GM18508 (cell line): ENCODE measurements around the gene SLC2A9.

Source experiments
- ATAC-seq: cut with Tn5 transposase; IDR thresholded peaks from one replicate; pipeline ENCODE4 v1.9.1; 2021; ENCODE audit warnings: moderate number of reproducible peaks; ENCODE audit not compliant: insufficient read depth, unreplicated experiment

SLC2A9 gene

DNA sequence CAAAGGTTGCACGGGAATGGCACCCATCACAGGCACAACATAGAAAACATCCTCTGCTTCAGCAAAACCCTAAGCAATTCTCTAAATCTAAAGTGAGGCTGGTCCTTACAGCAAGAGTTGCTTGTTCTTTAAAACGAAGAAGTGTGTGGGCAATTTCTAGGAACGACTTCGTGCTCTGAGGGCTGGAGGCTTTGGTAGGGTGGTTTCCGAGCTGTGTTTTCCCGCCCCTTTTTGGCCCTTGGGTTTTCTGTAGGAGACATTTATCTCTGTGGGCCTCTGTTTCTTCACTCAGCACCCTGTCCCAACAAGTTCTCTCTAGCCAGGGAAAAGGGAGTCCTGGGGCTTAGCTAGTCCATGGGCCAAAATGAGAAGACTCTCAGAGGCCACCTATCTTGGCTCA lies 84.2 kb downstream of the SLC2A9 start:
- no peak for ATAC-seq

DNA sequence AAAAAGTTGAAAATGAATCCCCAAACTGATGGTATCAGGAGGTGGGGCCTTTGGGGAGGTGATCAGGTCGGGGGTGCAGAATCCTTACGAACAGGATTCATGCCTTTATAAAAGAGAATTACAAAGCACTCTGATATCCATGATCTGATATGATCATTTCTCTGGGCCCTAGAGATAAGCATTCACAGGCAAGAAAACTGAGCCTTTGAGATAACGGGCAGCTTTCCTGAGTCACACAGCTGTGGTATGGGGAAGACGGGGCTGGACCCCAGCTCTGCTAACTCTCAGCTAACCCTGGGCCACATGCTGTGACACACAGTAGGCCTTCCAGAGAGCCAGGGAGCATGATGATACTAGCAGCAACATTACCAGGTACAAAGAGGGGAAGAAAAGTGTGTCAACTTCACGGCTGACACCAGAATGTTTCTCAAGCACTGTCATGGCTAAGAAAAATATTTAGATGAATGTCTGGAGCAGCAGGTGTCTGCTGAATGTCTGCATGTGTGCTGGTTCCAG lies 85.1 kb downstream of the SLC2A9 start:
- ATAC-seq, result no peak

GRCh38 chr4:9933956-9934355 lies 87.3 kb downstream of the SLC2A9 start:
- no peak for ATAC-seq

DNA sequence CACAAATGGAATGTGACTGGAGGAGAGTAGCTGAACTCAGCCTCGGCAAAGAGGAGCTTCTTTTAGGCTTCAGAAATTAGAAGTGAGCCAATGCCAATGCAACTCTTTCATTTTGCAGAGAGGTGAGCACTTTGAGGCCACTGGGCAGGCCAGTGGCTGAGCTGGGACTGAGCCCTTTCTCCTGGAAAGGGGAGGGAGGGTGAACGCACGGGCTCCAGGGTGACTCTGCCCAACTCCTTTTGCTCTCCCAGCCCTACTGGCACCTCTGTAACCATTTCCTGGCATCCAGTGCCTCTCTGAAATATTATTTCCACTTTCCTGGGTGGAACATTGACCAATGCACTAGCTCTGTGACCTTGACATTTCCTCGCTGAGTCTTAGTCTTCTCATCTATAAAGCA lies 88.1 kb downstream of the SLC2A9 start:
- ATAC-seq, result no peak

DNA sequence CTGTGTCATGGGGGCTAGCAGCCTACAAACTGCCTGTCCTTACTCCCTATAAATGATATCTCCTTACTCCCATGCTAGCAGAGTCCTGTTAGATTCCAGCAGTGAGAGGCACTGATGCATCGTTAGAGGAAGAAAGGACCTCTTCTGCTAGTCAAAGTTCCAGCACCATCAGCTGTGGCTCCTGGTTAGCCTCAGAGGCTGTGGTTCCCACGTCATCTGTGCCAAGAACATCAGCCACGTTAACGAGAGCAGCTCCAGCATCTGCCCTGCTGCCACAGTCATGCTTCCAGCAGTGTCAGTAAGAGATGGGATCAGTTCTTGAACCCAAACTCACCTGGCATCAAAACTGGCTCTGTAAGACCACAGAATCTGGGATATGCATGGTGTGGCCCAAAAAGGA lies 88.5 kb downstream of the SLC2A9 start:
- no peak for ATAC-seq

GRCh38 chr4:9931146-9931545 lies 90.2 kb downstream of the SLC2A9 start:
- ATAC-seq, result no peak

DNA sequence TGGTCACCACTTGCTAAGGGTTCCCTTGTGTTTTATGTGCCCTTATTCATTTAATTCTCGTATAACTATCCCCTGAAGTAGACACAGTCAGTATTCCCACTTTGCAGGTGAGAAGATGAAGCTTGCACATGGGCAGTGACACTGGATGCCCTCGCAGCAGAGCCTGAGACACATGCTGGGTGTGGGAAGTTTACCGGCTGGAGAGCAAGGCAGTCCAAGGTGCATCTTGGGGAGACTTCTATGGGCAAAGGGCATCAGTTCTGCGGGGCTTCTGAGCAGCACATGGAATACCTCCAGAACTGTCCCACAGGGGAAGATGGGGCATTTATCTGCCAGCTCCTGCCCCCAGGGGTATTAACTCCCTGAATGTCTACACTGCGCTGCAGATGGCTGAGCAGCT lies 92.2 kb downstream of the SLC2A9 start:
- ATAC-seq, result no peak

GRCh38 chr4:9927341-9928007 lies 93.8 kb downstream of the SLC2A9 start:
- ATAC-seq, result no peak

GRCh38 chr4:9926586-9926985 lies 94.7 kb downstream of the SLC2A9 start:
- ATAC-seq, result no peak

DNA sequence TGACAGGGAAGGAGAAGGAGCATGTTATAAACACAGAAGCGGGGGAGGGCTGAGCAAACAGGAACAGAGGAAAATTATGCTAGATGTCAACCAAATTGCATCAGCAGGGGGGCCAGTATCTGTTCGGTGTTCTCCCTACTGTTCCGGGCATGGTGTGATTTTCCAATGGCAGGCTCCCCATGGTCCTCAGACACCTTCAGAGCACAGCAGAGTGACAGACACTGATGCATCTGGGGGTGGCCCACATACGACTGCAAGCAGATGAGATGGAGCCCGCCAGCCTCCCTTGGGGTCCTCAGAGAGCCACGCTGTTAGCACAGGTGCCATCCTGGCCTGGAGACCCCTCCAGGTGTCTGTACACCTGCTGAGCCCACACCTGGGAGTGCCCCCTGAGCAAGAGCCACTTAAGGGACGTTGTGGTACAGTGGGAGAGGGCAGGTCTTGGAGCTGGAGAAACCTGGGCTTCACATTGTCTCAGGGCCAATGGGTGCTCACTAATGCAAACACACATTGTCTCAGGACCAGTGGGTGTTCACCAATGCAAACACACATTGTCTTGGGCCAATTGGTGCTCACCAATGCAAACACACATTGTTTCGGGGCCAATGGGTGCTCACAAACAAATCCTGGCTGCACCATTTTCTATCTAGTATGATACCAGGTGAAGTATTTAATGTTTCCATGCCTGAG lies 95.4 kb downstream of the SLC2A9 start:
- ATAC-seq, result no peak

DNA sequence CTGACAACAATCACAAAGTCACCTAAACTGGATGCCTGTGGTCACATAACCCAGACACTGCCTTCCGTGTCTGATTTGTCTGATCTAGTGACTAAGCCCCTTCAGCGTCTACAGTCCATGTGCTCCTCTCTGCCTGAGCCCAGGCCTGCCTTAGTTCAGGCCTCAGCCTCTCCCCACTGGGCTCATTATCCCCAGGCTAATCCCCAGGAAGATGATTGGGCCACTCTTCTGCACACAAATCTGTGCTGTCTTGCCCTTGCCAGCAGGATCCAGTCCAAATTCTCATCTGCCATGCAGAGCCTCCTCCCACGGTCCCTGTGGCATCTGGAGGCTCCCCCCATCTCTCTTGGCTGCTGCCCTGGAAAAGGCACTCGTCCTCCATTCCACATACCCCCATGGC lies 96.5 kb downstream of the SLC2A9 start:
- ATAC-seq, result no peak

- ATAC-seq, result no peak
Measured at GRCh38 chr4:9923195-9923812, 98.0 kb downstream of the SLC2A9 start.

DNA sequence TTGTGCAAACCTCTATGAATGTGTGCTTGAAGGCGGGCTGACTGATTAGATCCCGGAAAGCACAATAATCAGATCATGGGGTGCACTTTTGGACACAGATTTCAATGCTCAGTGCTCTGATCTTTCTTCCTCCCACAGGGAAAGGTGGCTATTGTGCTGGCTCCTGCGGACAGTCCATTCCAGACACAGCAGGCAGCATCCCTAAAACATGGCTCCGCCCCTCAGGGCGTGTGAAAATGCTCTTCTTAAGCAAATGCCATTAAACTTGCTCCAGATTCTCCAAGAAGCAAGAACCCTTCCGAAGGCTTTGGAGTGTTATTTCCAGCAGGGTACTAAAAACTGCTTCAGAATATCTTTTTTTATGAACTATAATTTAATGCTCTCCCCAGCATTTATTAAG lies 100.0 kb downstream of the SLC2A9 start:
- no peak for ATAC-seq

DNA sequence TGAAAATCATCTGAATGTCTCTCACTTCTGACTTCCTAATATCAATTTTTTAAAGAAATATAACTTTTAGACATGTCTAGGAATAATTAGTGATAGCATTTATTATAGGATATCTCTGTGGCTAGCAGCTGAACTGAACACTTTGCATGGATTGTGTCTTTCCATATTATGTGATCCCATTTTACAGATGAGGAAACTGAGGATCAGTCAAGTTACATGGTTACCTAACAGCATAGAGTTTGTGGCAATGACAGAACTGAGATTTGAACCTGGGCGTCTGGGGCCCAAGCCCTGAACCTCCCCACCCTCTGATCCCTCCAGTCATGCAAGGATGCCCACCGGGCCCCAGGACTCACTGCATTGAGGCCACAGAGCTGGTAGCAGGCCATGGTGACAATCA lies 101.3 kb downstream of the SLC2A9 start:
- no peak for ATAC-seq

DNA sequence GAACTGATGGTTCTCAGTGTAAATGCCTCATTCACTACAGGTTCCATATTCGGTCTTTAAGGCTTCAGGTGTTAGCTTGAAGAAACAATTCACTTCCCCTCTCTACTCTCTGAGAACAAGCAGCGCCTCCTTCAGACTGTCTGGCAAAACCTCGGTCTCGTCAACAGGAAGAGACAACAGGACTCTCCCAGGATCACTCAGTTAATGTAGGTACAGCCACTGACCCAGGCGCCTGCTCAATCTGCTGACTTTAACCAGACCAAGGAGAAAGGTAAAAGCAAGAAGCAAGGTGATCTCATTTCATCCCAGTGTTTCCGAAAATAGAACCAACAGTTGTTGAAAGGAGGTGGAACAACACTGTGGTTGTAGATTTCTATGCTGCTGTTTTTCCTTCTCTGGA lies 102.2 kb downstream of the SLC2A9 start:
- no peak for ATAC-seq

DNA sequence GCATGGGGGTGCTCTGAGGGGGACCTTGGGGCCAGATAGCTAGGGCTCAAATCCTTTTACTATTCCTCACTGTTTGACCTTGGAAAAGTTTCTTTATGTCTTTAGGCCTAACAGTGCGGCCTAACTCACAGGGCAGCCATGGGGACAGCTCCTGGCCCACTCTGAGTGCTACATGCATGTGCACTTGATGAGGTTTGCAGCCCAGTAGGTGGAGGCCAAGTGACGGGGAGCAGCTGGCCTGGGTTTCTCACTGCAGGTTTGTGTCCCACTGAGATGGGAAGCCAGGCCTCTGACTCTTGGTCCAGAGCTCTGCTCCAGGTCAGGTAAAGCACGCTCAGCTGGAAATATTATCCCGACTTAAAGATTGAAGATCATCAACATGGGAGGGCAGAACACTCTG lies 102.8 kb downstream of the SLC2A9 start:
- no peak for ATAC-seq

DNA sequence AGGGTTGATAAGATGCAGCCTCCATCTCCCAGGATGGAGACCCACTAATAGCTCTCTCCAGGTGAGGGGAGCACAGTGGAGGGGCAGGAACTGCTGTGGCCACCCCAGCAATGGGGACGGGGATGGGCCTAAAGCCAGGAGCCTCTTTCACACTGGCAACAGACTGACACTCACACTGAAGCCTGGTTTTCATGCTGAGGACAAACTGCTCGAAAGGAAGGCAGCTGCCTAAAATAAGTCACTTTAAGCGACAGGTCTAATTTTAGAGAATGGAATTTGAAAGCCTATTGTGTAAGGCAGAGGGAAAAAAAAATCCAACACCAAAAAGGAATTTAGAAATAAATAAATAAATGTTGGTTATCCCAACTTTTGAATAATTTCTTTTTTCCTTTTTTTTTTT lies 104.4 kb downstream of the SLC2A9 start:
- no peak for ATAC-seq

DNA sequence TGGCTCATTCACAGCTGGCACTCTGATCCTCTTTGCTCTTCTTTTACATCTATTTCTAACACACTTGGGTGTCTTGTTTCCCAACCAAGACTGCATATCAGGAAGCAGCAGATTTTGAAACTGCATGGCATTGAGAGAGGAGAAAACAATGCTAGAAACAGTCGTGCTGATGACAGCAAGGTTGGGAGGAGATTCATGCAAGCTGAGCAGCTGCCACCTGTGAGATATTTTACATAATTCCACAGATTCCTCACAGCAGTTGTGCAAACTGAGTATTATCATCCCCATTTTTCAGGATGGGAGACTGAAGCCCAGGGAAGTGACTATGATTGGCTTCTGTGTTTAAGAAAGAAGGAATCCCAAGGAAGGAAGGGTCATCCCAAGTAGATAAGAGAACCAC lies 105.0 kb downstream of the SLC2A9 start:
- no peak for ATAC-seq

GRCh38 chr4:9913846-9914245 lies 107.5 kb downstream of the SLC2A9 start:
- no peak for ATAC-seq

GRCh38 chr4:9906996-9907395 lies 114.3 kb downstream of the SLC2A9 start:
- ATAC-seq, result no peak

GRCh38 chr4:9904976-9905587 lies 116.2 kb downstream of the SLC2A9 start:
- no peak for ATAC-seq
